Measurements from ENCODE around the gene JAKMIP3. TPM values are rescaled to one million over a fixed set of nuclear protein-coding genes. Genes with fewer than 3 reads are reported as not detected.

The JAKMIP3 gene
- polyA plus RNA-seq, 3 donors, result 0.20 TPM; not detected in 2

DNA sequence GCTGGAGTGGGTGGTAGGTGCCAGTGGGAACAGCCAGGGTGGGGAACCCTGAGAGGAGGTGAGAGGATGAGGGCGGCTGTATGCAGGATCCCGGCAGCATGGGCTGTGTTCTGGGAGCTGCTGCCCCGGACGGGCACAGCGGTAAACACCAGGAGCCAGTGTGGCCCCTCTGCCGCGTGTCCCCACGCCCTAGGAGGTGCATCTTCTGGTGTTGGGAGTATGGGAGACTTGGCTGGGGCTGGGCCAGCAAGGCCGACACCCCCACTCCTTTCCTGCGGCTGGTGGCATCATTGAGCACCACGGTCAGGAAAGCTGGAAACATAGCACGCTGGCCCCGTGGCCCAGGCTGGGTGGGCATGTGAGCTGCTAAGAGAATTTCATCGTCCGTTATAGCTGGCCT is 24.4 kb upstream of the JAKMIP3 start:
- Histone ChIP-seq H3K79me2 (ENCODE audit: insufficient read depth, low read length) (no peaks in the 10 kb centered on the region), H3K9ac (ENCODE audit: insufficient read depth, low read length, poor library complexity, severe bottlenecking) (no peak overlapping the region), H3K4me1 (ENCODE audit: control insufficient read depth in 1 of 2, insufficient read depth in 2 of 2, low read length in 2 of 2) (no peaks in the 10 kb centered on the region), H3K27ac (ENCODE audit: low read depth in 1 of 2, low read length in 2 of 2) (no peak overlapping the region), H4K20me1 (ENCODE audit: insufficient read depth, low read length) (no peaks in the 10 kb centered on the region), H3K36me3 (replicated peaks in 1 of 2; ENCODE audit: control insufficient read depth in 1 of 2, insufficient read depth in 2 of 2, low read length in 2 of 2) (no peaks in the 10 kb centered on the region), H3K27me3 (ENCODE audit: control insufficient read depth in 2 of 2, insufficient read depth in 2 of 2, low read length in 2 of 2) (peaks cover 10 to 30% of the 10 kb centered on the region in 2 donors), H3K9me3 (replicated peaks in 1 of 2; ENCODE audit: control insufficient read depth in 1 of 2, insufficient read depth in 1 of 2, low read length in 2 of 2) (peaks cover 0 to 5% of the 10 kb centered on the region in 2 donors), H3K4me2 (replicated peaks; ENCODE audit: extremely low read depth, low read length, poor library complexity, severe bottlenecking) (no peak overlapping the region), H3K4me3 (replicated peaks in 1 of 3; ENCODE audit: low read depth in 2 of 3, low read length in 3 of 3) (no peak overlapping the region), H2AFZ (ENCODE audit: insufficient read depth, low read depth, low read length, poor library complexity, severe bottlenecking) (no peak overlapping the region)
- intact Hi-C loops (cut with micrococcal nuclease), result no loop called here
- Mint-ChIP-seq H3K27ac (no peak overlapping the region), H3K9me3 (peaks cover 0 to 7% (median 2%) of the 10 kb centered on the region in 7 donors), H3K36me3 (peaks cover 0 to 2% of the 10 kb centered on the region in 2 donors), H3K4me3 (no peak overlapping the region), H3K27me3 (ENCODE audit: low read depth in 3 of 3) (peaks cover 44 to 61% (median 59%) of the 10 kb centered on the region in 3 donors), H3K4me1 (no peaks in the 10 kb centered on the region)
- no peak for DNase-seq
- TF ChIP-seq, protein P1, sequence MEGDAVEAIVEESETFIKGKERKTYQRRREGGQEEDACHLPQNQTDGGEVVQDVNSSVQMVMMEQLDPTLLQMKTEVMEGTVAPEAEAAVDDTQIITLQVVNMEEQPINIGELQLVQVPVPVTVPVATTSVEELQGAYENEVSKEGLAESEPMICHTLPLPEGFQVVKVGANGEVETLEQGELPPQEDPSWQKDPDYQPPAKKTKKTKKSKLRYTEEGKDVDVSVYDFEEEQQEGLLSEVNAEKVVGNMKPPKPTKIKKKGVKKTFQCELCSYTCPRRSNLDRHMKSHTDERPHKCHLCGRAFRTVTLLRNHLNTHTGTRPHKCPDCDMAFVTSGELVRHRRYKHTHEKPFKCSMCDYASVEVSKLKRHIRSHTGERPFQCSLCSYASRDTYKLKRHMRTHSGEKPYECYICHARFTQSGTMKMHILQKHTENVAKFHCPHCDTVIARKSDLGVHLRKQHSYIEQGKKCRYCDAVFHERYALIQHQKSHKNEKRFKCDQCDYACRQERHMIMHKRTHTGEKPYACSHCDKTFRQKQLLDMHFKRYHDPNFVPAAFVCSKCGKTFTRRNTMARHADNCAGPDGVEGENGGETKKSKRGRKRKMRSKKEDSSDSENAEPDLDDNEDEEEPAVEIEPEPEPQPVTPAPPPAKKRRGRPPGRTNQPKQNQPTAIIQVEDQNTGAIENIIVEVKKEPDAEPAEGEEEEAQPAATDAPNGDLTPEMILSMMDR (IDR thresholded peaks at IDR 0.05), result no peak
- WGBS (ENCODE audit: insufficient coverage), result 92% methylated on average over 12 of the region's 15 CpGs

DNA sequence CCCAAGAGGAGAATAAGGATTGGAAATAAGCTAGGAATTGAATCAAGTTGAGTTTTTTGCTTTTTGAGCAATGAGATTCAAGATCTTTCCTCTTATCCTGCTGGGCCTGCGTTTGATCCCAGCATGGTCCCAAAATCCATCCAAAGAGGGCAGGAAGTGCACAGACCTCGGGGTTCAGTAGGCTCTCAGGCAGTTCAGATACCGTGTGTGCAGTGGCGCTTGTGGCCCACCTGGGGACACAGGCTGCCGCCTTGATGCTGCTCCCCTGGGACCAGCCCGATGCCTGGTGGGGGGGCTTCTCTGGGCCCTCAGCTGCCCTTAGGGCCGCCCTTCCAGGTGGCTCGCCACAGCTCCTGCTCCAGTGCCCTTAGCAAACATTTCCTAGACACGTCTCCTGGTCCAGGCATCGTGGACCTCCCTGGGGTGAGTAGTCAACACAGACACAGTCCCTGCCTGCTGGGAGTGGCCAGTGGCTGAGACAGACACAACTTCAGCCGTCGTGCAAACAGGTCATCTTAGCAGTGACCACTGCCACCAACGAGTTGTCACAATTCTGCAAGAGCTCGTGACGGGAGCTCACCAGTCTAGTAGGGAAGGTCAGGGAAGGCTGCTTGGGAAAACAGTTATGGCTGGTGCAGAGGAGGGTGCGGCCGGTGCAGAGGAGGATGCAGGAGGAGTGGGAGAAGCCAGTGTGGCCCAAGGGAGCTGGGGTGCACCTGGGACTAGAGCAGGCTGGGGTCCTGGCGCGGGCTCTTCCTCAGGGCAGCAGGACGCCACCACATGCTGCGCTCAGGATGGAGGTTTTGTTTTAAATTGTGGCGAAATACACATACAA is 21.7 kb upstream of the JAKMIP3 start:
- peaks cover 0 to 5% (median 1%) of the 10 kb centered on the region in 7 donors for H3K9me3 Mint-ChIP-seq
- WGBS (ENCODE audit: insufficient coverage), result 54% methylated on average over 17 of the region's 22 CpGs
- no peak overlapping the region for H2AFZ ChIP-seq (ENCODE audit: insufficient read depth, low read depth, low read length, poor library complexity, severe bottlenecking)
- no peak overlapping the region for H3K4me2 ChIP-seq (replicated peaks; ENCODE audit: extremely low read depth, low read length, poor library complexity, severe bottlenecking)
- DNase-seq, result no peak
- peaks cover 0 to 9% of the 10 kb centered on the region in 2 donors for H3K27me3 ChIP-seq (ENCODE audit: control insufficient read depth in 2 of 2, insufficient read depth in 2 of 2, low read length in 2 of 2)
- TF ChIP-seq, protein P1 (IDR thresholded peaks at IDR 0.05), result no peak
- H3K36me3 ChIP-seq (replicated peaks in 1 of 2; ENCODE audit: control insufficient read depth in 1 of 2, insufficient read depth in 2 of 2, low read length in 2 of 2), result no peaks in the 10 kb centered on the region
- intact Hi-C loops (cut with micrococcal nuclease), result no loop called here
- no peaks in the 10 kb centered on the region for H3K4me1 Mint-ChIP-seq
- H3K9me3 ChIP-seq (replicated peaks in 1 of 2; ENCODE audit: control insufficient read depth in 1 of 2, insufficient read depth in 1 of 2, low read length in 2 of 2), result no peaks in the 10 kb centered on the region
- no peak overlapping the region for H3K4me3 ChIP-seq (replicated peaks in 1 of 3; ENCODE audit: low read depth in 2 of 3, low read length in 3 of 3)
- H3K27ac Mint-ChIP-seq, result no peak overlapping the region
- no peak overlapping the region for H3K27ac ChIP-seq (ENCODE audit: low read depth in 1 of 2, low read length in 2 of 2)
- H3K36me3 Mint-ChIP-seq, result no peaks in the 10 kb centered on the region
- H3K79me2 ChIP-seq (ENCODE audit: insufficient read depth, low read length), result no peaks in the 10 kb centered on the region
- no peaks in the 10 kb centered on the region for H4K20me1 ChIP-seq (ENCODE audit: insufficient read depth, low read length)
- H3K4me1 ChIP-seq (ENCODE audit: control insufficient read depth in 1 of 2, insufficient read depth in 2 of 2, low read length in 2 of 2), result no peaks in the 10 kb centered on the region
- no peak overlapping the region for H3K4me3 Mint-ChIP-seq
- H3K9ac ChIP-seq (ENCODE audit: insufficient read depth, low read length, poor library complexity, severe bottlenecking), result no peak overlapping the region
- peaks cover 27 to 42% (median 39%) of the 10 kb centered on the region in 3 donors for H3K27me3 Mint-ChIP-seq (ENCODE audit: low read depth in 3 of 3)
